B cell (primary cell): ENCODE measurements around the gene SMC1A.

Source experiments
- CTCF ChIP-seq: fragments of 200-600 bp; IDR thresholded peaks from one replicate; pipeline ENCODE4 v1.8.0; 2022; ENCODE audit warnings: antibody characterized with exemption, mild to moderate bottlenecking
- EZH2 ChIP-seq: IDR thresholded peaks from 2 replicates; pipeline ENCODE4 v1.6.1; 2012; ENCODE audit warnings: borderline replicate concordance, low read depth, mild to moderate bottlenecking, moderate library complexity, low read length; ENCODE audit not compliant: insufficient read depth, poor library complexity, severe bottlenecking

DNA sequence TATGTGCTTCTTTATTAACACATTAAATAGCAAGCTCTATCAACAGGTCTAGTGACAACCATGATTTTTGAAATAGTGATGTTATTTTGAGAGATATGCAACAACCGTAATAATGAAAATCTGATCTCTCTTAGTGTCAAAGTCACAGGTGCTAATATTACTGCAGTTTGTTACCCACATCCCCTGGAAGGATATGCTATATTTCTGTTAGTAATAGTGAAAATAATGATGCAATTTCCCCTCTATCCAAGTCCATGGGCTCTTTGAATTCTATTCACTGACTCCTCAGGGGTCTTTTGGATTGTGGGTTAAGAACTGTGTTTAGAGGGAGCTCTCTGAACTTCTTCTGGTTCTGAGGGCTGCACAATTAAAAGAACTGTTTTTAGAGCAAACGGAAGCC, 14.8 kb upstream of the SMC1A start:
- TF ChIP-seq CTCF (no peak), EZH2 (no peak)
